IMR-90 (cell line): ENCODE results near the gene CDHR1. TPM values are rescaled to one million over a fixed set of nuclear protein-coding genes. Genes with fewer than 3 reads are reported as not detected.

Experiments
- ATAC-seq: fragments of 200-7000 bp; cut with Tn5 transposase; 2 replicates; pipeline ENCODE4 v1.9.1; 2020; ENCODE audit warnings: low read depth, mild to moderate bottlenecking, moderate library complexity
- BruUV-seq: library from RNA; stranded (reverse); fragments of 400-500 nt; replicated peaks from 2 replicates; lab custom pipeline; 2021; lab: Mats Ljungman, UMichigan
- CTCF ChIA-PET: fragments of 300-600 bp; formaldehyde crosslinking; extraction: SDS; loops from one replicate; lab custom pipeline; 2021; ENCODE audit warnings: antibody characterized with exemption; lab: Yijun Ruan, JAX
- POLR2A ChIA-PET: fragments of 300-600 bp; sonication (Branson Sonifier 250); formaldehyde crosslinking; loops from one replicate; lab custom pipeline; 2022; ENCODE audit warnings: antibody characterized with exemption; ENCODE audit not compliant: unreplicated experiment; lab: Charles Lee
- DNase-seq: peaks from one replicate; pipeline ENCODE4 v3.0.0; 2013
- H2AFZ ChIP-seq: replicated peaks from 2 replicates; pipeline ENCODE3; 2013; ENCODE audit warnings: low read length, mild to moderate bottlenecking; ENCODE audit not compliant: poor library complexity
- H2AK5ac ChIP-seq: 2 replicates; pipeline ENCODE4 v1.6.1; 2013; ENCODE audit warnings: low read depth, low read length, inconsistent platforms
- H2AK9ac ChIP-seq: replicated peaks from 2 replicates; pipeline ENCODE3; 2013; ENCODE audit warnings: mild to moderate bottlenecking, low read depth, low read length, moderate library complexity; ENCODE audit not compliant: poor library complexity
- H2BK120ac ChIP-seq: 2 replicates; pipeline ENCODE4 v1.6.1; 2013; ENCODE audit warnings: low read depth, low read length, inconsistent platforms
- H2BK15ac ChIP-seq: 3 replicates; pipeline ENCODE4 v1.6.1; 2013; ENCODE audit warnings: low read depth, low read length, inconsistent platforms
- H2BK20ac ChIP-seq: 2 replicates; pipeline ENCODE4 v1.6.1; 2013; ENCODE audit warnings: low read depth, mild to moderate bottlenecking, inconsistent platforms, low read length, moderate library complexity
- H2BK5ac ChIP-seq: 2 replicates; pipeline ENCODE4 v1.6.1; 2013; ENCODE audit warnings: mild to moderate bottlenecking, low read depth, low read length, inconsistent platforms; ENCODE audit not compliant: poor library complexity, severe bottlenecking
- H3K14ac ChIP-seq: replicated peaks from 2 replicates; pipeline ENCODE4 v1.6.1; 2013; ENCODE audit warnings: low read depth, low read length, inconsistent platforms
- H3K18ac ChIP-seq: 2 replicates; pipeline ENCODE4 v1.6.1; 2013; ENCODE audit warnings: low read depth, low read length, control low read depth
- H3K23ac ChIP-seq: 2 replicates; pipeline ENCODE4 v1.6.1; 2013; ENCODE audit warnings: low read depth, low read length, inconsistent platforms
- H3K27ac ChIP-seq: 2 replicates; pipeline ENCODE4 v1.5.1; 2013; ENCODE audit warnings: mild to moderate bottlenecking, control low read depth, low read length; ENCODE audit not compliant: insufficient read depth
- H3K27me3 ChIP-seq: 2 replicates; pipeline ENCODE4 v1.6.1; 2013; ENCODE audit warnings: low read length; ENCODE audit not compliant: control insufficient read depth, insufficient read depth
- H3K36me3 ChIP-seq: 2 replicates; pipeline ENCODE4 v1.6.1; 2013; ENCODE audit warnings: low read length, mixed read lengths; ENCODE audit not compliant: control insufficient read depth, insufficient read depth
- H3K4ac ChIP-seq: 2 replicates; pipeline ENCODE4 v1.6.1; 2013; ENCODE audit warnings: low read depth, low read length, inconsistent platforms
- H3K4me1 ChIP-seq: 2 replicates; pipeline ENCODE4 v1.6.1; 2013; ENCODE audit warnings: low read length, mixed read lengths; ENCODE audit not compliant: control insufficient read depth, insufficient read depth
- H3K4me2 ChIP-seq: 2 replicates; pipeline ENCODE4 v1.6.1; 2013; ENCODE audit warnings: low read depth, mild to moderate bottlenecking, control low read depth, low read length, moderate library complexity
- H3K4me3 ChIP-seq: 2 replicates; pipeline ENCODE4 v1.5.1; 2013; ENCODE audit warnings: low read depth, mild to moderate bottlenecking, control low read depth, low read length, moderate library complexity; ENCODE audit not compliant: insufficient read depth
- H3K56ac ChIP-seq: 2 replicates; pipeline ENCODE4 v1.6.1; 2013; ENCODE audit warnings: low read length, inconsistent platforms; ENCODE audit not compliant: insufficient read depth; ENCODE audit errors: extremely low read depth
- H3K79me1 ChIP-seq, 2 experiments: 2 replicates each; pipeline ENCODE4 v1.6.1; 2013; ENCODE audit warnings: low read length in 2 of 2, inconsistent platforms in 1 of 2, low read depth in 1 of 2
- H3K9ac ChIP-seq: 2 replicates; pipeline ENCODE4 v1.6.1; 2013; ENCODE audit warnings: low read depth, low read length, control low read depth
- H3K9me1 ChIP-seq: 2 replicates; pipeline ENCODE4 v1.6.1; 2013; ENCODE audit warnings: low read length, inconsistent platforms; ENCODE audit not compliant: insufficient read depth
- H3K9me3 ChIP-seq: 2 replicates; pipeline ENCODE4 v1.6.1; 2013; ENCODE audit warnings: low read length; ENCODE audit not compliant: control insufficient read depth, insufficient read depth
- H4K20me1 ChIP-seq: 2 replicates; pipeline ENCODE4 v1.6.1; 2013; ENCODE audit warnings: low read length, inconsistent platforms; ENCODE audit not compliant: insufficient read depth
- H4K5ac ChIP-seq: 2 replicates; pipeline ENCODE4 v1.6.1; 2013; ENCODE audit warnings: mild to moderate bottlenecking, low read depth, low read length, control low read depth
- H4K8ac ChIP-seq, 2 experiments: 2 replicates each; pipeline ENCODE4 v1.6.1; 2013; ENCODE audit warnings: low read depth in 2 of 2, low read length in 2 of 2, control low read depth in 1 of 2, inconsistent platforms in 1 of 2
- H4K91ac ChIP-seq: 2 replicates; pipeline ENCODE4 v1.6.1; 2013; ENCODE audit warnings: low read depth, low read length, inconsistent platforms; ENCODE audit not compliant: insufficient read depth
- BHLHE40 ChIP-seq: fragments of 150-350 bp; IDR thresholded peaks from 2 replicates; pipeline ENCODE4 v1.6.1; 2016; ENCODE audit warnings: mild to moderate bottlenecking, low read depth, low read length
- CEBPB ChIP-seq: IDR thresholded peaks from 2 replicates; pipeline ENCODE4 v1.6.1; 2012; ENCODE audit warnings: low read depth, low read length, improper control_type of control experiment
- CTCF ChIP-seq: conservative IDR thresholded peaks from 2 replicates; pipeline ENCODE4 v1.5.1; 2012; ENCODE audit warnings: mild to moderate bottlenecking, low read depth, low read length, improper control_type of control experiment
- FOS ChIP-seq: fragments of 150-350 bp; IDR thresholded peaks from 2 replicates; pipeline ENCODE4 v1.6.1; 2016; ENCODE audit warnings: low read depth, low read length
- MAFK ChIP-seq: IDR thresholded peaks from 2 replicates; pipeline ENCODE4 v1.6.1; 2012; ENCODE audit warnings: low read depth, low read length, improper control_type of control experiment
- MAZ ChIP-seq: IDR thresholded peaks from 2 replicates; pipeline ENCODE4 v1.6.1; 2012; ENCODE audit warnings: low read depth, mild to moderate bottlenecking, low read length, improper control_type of control experiment, moderate library complexity, borderline replicate concordance
- MXI1 ChIP-seq: IDR thresholded peaks from 2 replicates; pipeline ENCODE4 v1.6.1; 2012; ENCODE audit warnings: low read depth, mild to moderate bottlenecking, low read length, moderate library complexity, borderline replicate concordance
- NFE2L2 ChIP-seq: fragments of 150-350 bp; IDR thresholded peaks from 2 replicates; pipeline ENCODE4 v1.6.1; 2016; ENCODE audit warnings: low read depth, mild to moderate bottlenecking, low read length
- POLR2A ChIP-seq: IDR thresholded peaks from 2 replicates; pipeline ENCODE4 v1.6.1; 2012; ENCODE audit warnings: mild to moderate bottlenecking, low read depth, low read length
- RAD21 ChIP-seq: IDR thresholded peaks from 2 replicates; pipeline ENCODE4 v1.6.1; 2012; ENCODE audit warnings: low read length, improper control_type of control experiment
- RCOR1 ChIP-seq: IDR thresholded peaks from 2 replicates; pipeline ENCODE4 v1.6.1; 2012; ENCODE audit warnings: mild to moderate bottlenecking, low read length, improper control_type of control experiment; ENCODE audit not compliant: insufficient replicate concordance
- RFX5 ChIP-seq: IDR thresholded peaks from 2 replicates; pipeline ENCODE4 v1.8.0; 2012; ENCODE audit warnings: low read depth, mild to moderate bottlenecking, low read length, moderate library complexity
- SMC3 ChIP-seq: fragments of 150-350 bp; IDR thresholded peaks from 2 replicates; pipeline ENCODE4 v1.6.1; 2016; ENCODE audit warnings: low read depth, mild to moderate bottlenecking, antibody characterized with exemption, low read length, moderate library complexity
- USF2 ChIP-seq: fragments of 150-350 bp; IDR thresholded peaks from 2 replicates; pipeline ENCODE4 v1.6.1; 2017; ENCODE audit warnings: mild to moderate bottlenecking, antibody characterized with exemption, low read length, low read depth
- WGBS, 2 experiments: methylation state at CpG; one replicate each; pipeline versions ENCODE4 v1.1.5 to v1.1.7; 2013; ENCODE audit warnings: missing lambda C conversion rate in 2 of 2; ENCODE audit not compliant: insufficient read length in 1 of 2; ENCODE audit errors: extremely low coverage in 2 of 2; 5-methylcytosine and 5-hydroxymethylcytosine counted together
- dilution Hi-C: fragments of 300-500 bp; cut with HindIII; formaldehyde crosslinking; loops from one replicate; pipeline ENCODE4 v1.14.3; 2018; ENCODE audit warnings: low sequenced_read_pairs; ENCODE audit not compliant: unreplicated experiment
- in situ Hi-C: fragments of 300-500 bp; cut with MboI; formaldehyde crosslinking; loops from 3 replicates; pipeline ENCODE4 v1.14.3; 2019; ENCODE audit warnings: low sequenced_read_pairs, inconsistent platforms, mixed read lengths
- intact Hi-C: fragments of 100-400 bp; cut with micrococcal nuclease; formaldehyde crosslinking; loops from 2 replicates; pipeline ENCODE4 v1.10.0; 2022
- polyA plus RNA-seq, 3 experiments: library from polyadenylated mRNA; depleted of rRNA; stranded (reverse); fragments of >200 nt; gene quantifications; 2 replicates each; pipeline ENCODE4 v1.2.3, GENCODE V29; 2012; ENCODE audit warnings: low replicate concordance in 1 of 3
- total RNA-seq: library from RNA; depleted of rRNA; stranded (reverse); fragments of >200 nt; gene quantifications from 2 replicates; pipeline ENCODE4 v1.2.3, GENCODE V29; 2012
- TF ChIP-seq, protein P1 (sequence below): fragments of 150-350 bp; IDR thresholded peaks from 2 replicates; pipeline ENCODE4 v1.6.1; 2016; ENCODE audit warnings: low read depth, mild to moderate bottlenecking, low read length, moderate library complexity, borderline replicate concordance

Gene CDHR1
- total and polyA plus RNA-seq, 2 of the 4 experiments (the other 2 are of a cell fraction) = not detected

DNA sequence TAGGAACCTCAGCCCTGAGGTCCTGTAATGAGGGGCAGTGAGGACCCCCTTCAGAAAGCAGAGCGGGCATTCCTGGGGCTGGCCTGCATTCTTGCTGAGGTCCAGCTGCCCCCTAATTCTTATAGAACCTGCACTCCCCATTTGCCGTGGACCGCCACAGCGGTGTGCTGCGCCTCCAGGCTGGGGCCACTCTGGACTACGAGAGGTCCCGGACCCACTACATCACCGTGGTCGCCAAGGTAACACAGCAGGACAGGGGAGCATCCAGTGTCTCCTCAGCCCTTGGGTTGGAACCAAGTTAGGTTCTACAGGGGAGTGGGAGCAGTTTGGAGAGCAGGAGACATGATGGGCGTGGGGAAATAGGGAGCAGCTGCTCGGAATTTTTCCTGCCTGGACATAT, 7.3 kb downstream of the CDHR1 start:
- no peak overlapping the region for H2BK120ac ChIP-seq
- CTCF ChIA-PET = no interaction called here
- no TSS peak for BruUV-seq

More for the DNA sequence above, 7.3 kb downstream of the CDHR1 start:
- Histone ChIP-seq H3K9me3 (no peaks in the 10 kb centered on the region), H2AK5ac (no peak overlapping the region), H2BK5ac (no peak overlapping the region), H3K56ac (no peak overlapping the region), H2AFZ (no peak overlapping the region), H3K14ac (no peak overlapping the region), H2BK15ac (no peak overlapping the region), H3K27me3 (peaks cover 10% of the 10 kb centered on the region), H4K8ac (no peak overlapping the region), H2AK9ac (no peak overlapping the region), H4K5ac (no peak overlapping the region), H3K4ac (no peak overlapping the region), H3K4me1 (no peaks in the 10 kb centered on the region), H4K91ac (no peak overlapping the region), H2BK20ac (no peak overlapping the region), H3K4me2 (no peak overlapping the region), H3K23ac (no peak overlapping the region), H3K4me3 (no peak overlapping the region), H3K27ac (no peak overlapping the region), H3K9me1 (no peaks in the 10 kb centered on the region), H3K18ac (no peak overlapping the region), H3K9ac (no peak overlapping the region), H3K36me3 (no peaks in the 10 kb centered on the region), H4K20me1 (no peaks in the 10 kb centered on the region), H3K79me1 (no peaks in the 10 kb centered on the region)
- ATAC-seq = no peak
- intact Hi-C loops = no loop called here
- in situ Hi-C loops = no loop called here
- TF ChIP-seq USF2 (no peak), POLR2A (no peak), SMC3 (no peak), NFE2L2 (no peak), RFX5 (no peak), RCOR1 (no peak), MAFK (no peak), MXI1 (no peak), CTCF (no peak), MAZ (no peak), FOS (no peak), RAD21 (no peak), CEBPB (no peak), BHLHE40 (no peak)
- TF ChIP-seq, protein P1, sequence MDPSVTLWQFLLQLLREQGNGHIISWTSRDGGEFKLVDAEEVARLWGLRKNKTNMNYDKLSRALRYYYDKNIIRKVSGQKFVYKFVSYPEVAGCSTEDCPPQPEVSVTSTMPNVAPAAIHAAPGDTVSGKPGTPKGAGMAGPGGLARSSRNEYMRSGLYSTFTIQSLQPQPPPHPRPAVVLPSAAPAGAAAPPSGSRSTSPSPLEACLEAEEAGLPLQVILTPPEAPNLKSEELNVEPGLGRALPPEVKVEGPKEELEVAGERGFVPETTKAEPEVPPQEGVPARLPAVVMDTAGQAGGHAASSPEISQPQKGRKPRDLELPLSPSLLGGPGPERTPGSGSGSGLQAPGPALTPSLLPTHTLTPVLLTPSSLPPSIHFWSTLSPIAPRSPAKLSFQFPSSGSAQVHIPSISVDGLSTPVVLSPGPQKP = no peak
- no peak for DNase-seq
- POLR2A ChIA-PET = no interaction called here
- 69% methylated on average over 8 of the region's 11 CpGs; no CpG with 5 or more reads in 1 of the 2 experiments for WGBS, 2 experiments
- dilution Hi-C loops = no loop called here
